Esophagus muscularis mucosa (tissue), 4 donors: Measurements from ENCODE around the gene SGK1. TPM values are rescaled to one million over a fixed set of nuclear protein-coding genes. Genes with fewer than 3 reads are reported as not detected.

Experiments used
- DNase-seq: peaks from one replicate; pipeline ENCODE4 v3.0.0-alpha.2; 2017; ENCODE audit errors: extremely low spot score
- H3K27ac ChIP-seq, 4 donors: fragments of 200-600 bp; sonication (generic); replicated peaks in 1 of 4; 1 replicate in 3 of 4; 2 replicates in 1 of 4; pipeline ENCODE4 v1.5.1; 2016 to 2019; ENCODE audit warnings: mild to moderate bottlenecking in 1 of 4
- H3K27me3 ChIP-seq, 4 donors: fragments of 200-600 bp; sonication (generic); one replicate each; pipeline versions ENCODE4 v1.5.1 to v1.6.0; 2016 to 2019
- H3K36me3 ChIP-seq, 4 donors: fragments of 200-600 bp; sonication (generic); one replicate each; pipeline ENCODE4 v1.5.1; 2016 to 2019
- H3K4me1 ChIP-seq, 4 donors: fragments of 200-600 bp; sonication (generic); one replicate each; pipeline ENCODE4 v1.5.1; 2016 to 2019
- H3K4me3 ChIP-seq, 4 donors: fragments of 200-600 bp; sonication (generic); 1 replicate in 2 of 4; 2 replicates in 2 of 4; pipeline ENCODE4 v1.5.1; 2016 to 2019; ENCODE audit warnings: mild to moderate bottlenecking in 4 of 4, moderate library complexity in 1 of 4
- H3K9me3 ChIP-seq, 4 donors: fragments of 200-600 bp; sonication (generic); 1 replicate in 3 of 4; 2 replicates in 1 of 4; pipeline ENCODE4 v1.5.1; 2016 to 2019
- EP300 ChIP-seq: sonication (generic); formaldehyde crosslinking; IDR thresholded peaks from one replicate; pipeline ENCODE4 v1.6.1; 2017; ENCODE audit warnings: antibody characterized with exemption
- POLR2A ChIP-seq: fragments of 450-650 bp; IDR thresholded peaks from one replicate; pipeline ENCODE4 v1.6.1; 2017; ENCODE audit warnings: antibody characterized with exemption, moderate library complexity, mild to moderate bottlenecking, low read depth
- POLR2AphosphoS5 ChIP-seq, 2 donors: sonication (generic); formaldehyde crosslinking; IDR thresholded peaks; one replicate each; pipeline ENCODE4 v1.6.1; 2017; ENCODE audit warnings: antibody characterized with exemption in 2 of 2
- WGBS: methylation state at CpG from one replicate; pipeline ENCODE4 v1.1.5; 2018; 5-methylcytosine and 5-hydroxymethylcytosine counted together
- intact Hi-C: fragments of 100-400 bp; cut with DNase I; formaldehyde crosslinking; loops from one replicate; pipeline ENCODE4 v1.15.1; 2023
- total RNA-seq, 4 donors: library from RNA; depleted of rRNA; stranded (reverse); fragments of >200 nt; gene quantifications; one replicate each; pipeline versions ENCODE4 v1.1.0 to v1.2.1, GENCODE V29; 2016
- TF ChIP-seq, protein P1 (sequence below), 3 experiments: fragments of 200-600 bp in 2 of 3; fragments of 450-650 bp in 1 of 3; sonication (generic) in 2 of 3; IDR thresholded peaks; one replicate each; pipeline ENCODE4 v1.5.1; 2017 to 2019; ENCODE audit warnings: antibody characterized with exemption in 3 of 3, mild to moderate bottlenecking in 2 of 3, moderate library complexity in 1 of 3

Gene SGK1
- total RNA-seq, 4 donors from 2014 or later: 30.7 to 52.8 (median 43.9) TPM

- no peak for DNase-seq
- WGBS: 80% methylated on average over 6 of the region's 6 CpGs
- H3K36me3 ChIP-seq: no peaks in the 10 kb centered on the region
- no peak overlapping the region for H3K27ac ChIP-seq
- no peaks in the 10 kb centered on the region for H3K4me1 ChIP-seq
- H3K4me3 ChIP-seq: no peak overlapping the region
- H3K9me3 ChIP-seq: no peaks in the 10 kb centered on the region
- intact Hi-C loops: no loop called here
- H3K27me3 ChIP-seq: no peaks in the 10 kb centered on the region
- TF ChIP-seq POLR2AphosphoS5 (IDR thresholded peaks at IDR 0.05) (no peak), POLR2A (no peak), EP300 (no peak)
- TF ChIP-seq, protein P1, sequence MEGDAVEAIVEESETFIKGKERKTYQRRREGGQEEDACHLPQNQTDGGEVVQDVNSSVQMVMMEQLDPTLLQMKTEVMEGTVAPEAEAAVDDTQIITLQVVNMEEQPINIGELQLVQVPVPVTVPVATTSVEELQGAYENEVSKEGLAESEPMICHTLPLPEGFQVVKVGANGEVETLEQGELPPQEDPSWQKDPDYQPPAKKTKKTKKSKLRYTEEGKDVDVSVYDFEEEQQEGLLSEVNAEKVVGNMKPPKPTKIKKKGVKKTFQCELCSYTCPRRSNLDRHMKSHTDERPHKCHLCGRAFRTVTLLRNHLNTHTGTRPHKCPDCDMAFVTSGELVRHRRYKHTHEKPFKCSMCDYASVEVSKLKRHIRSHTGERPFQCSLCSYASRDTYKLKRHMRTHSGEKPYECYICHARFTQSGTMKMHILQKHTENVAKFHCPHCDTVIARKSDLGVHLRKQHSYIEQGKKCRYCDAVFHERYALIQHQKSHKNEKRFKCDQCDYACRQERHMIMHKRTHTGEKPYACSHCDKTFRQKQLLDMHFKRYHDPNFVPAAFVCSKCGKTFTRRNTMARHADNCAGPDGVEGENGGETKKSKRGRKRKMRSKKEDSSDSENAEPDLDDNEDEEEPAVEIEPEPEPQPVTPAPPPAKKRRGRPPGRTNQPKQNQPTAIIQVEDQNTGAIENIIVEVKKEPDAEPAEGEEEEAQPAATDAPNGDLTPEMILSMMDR (IDR thresholded peaks at IDR 0.05): no peak
These were observed 14.0 kb downstream of the SGK1 start for GRCh38 chr6:134303891-134304290.

GRCh38 chr6:134299236-134299635, 18.7 kb downstream of the SGK1 start:
- no peak for TF ChIP-seq POLR2A
- TF ChIP-seq EP300: no peak
- WGBS: 89% methylated on average over 3 of the region's 3 CpGs
- no peak for DNase-seq
- peaks cover 5 to 12% (median 10%) of the 10 kb centered on the region in 4 donors for H3K4me1 ChIP-seq
- no peak overlapping the region for H3K27ac ChIP-seq
- no peaks in the 10 kb centered on the region for H3K9me3 ChIP-seq
- H3K27me3 ChIP-seq: no peaks in the 10 kb centered on the region
- intact Hi-C loops: no loop called here
- H3K36me3 ChIP-seq: no peaks in the 10 kb centered on the region
- no peak overlapping the region for H3K4me3 ChIP-seq

- H3K4me3 ChIP-seq: no peak overlapping the region
- 90% methylated on average over 6 of the region's 7 CpGs for WGBS
- H3K4me1 ChIP-seq: peaks cover 5 to 12% (median 10%) of the 10 kb centered on the region in 4 donors
- H3K27me3 ChIP-seq: no peaks in the 10 kb centered on the region
- TF ChIP-seq POLR2A (no peak), EP300 (no peak), POLR2AphosphoS5 (IDR thresholded peaks at IDR 0.05) (no peak)
- TF ChIP-seq, protein P1 (IDR thresholded peaks at IDR 0.05): no peak
- intact Hi-C loops: no loop called here
- H3K36me3 ChIP-seq: no peaks in the 10 kb centered on the region
- H3K9me3 ChIP-seq: no peaks in the 10 kb centered on the region
- DNase-seq: no peak
- H3K27ac ChIP-seq: no peak overlapping the region
These were observed 21.1 kb downstream of the SGK1 start for GRCh38 chr6:134296762-134297161.

GRCh38 chr6:134295953-134296553, 21.9 kb downstream of the SGK1 start:
- no peak for DNase-seq
- intact Hi-C loops: no loop called here
- Histone ChIP-seq H3K9me3 (no peaks in the 10 kb centered on the region), H3K36me3 (no peaks in the 10 kb centered on the region), H3K27me3 (no peaks in the 10 kb centered on the region), H3K27ac (peak overlapping the region in 3 of 4 donors; percentile 25 to 51 (median 40)), H3K4me1 (peaks cover 5 to 12% (median 10%) of the 10 kb centered on the region in 4 donors), H3K4me3 (no peak overlapping the region)
- WGBS: 35% methylated on average over 6 of the region's 6 CpGs
- TF ChIP-seq, protein P1 (IDR thresholded peaks at IDR 0.05): no peak
- peak in 1 of 2 donors; percentile 44 for TF ChIP-seq POLR2AphosphoS5 (IDR thresholded peaks at IDR 0.05)

GRCh38 chr6:134293659-134294161, 24.2 kb downstream of the SGK1 start:
- TF ChIP-seq EP300 (no peak), POLR2AphosphoS5 (IDR thresholded peaks at IDR 0.05) (no peak), POLR2A (no peak)
- TF ChIP-seq, protein P1 (IDR thresholded peaks at IDR 0.05): no peak
- no peaks in the 10 kb centered on the region for H3K27me3 ChIP-seq
- H3K27ac ChIP-seq: no peak overlapping the region
- H3K36me3 ChIP-seq: no peaks in the 10 kb centered on the region
- no peaks in the 10 kb centered on the region for H3K9me3 ChIP-seq
- 91% methylated on average over 3 of the region's 3 CpGs for WGBS
- DNase-seq: no peak
- no peak overlapping the region for H3K4me3 ChIP-seq
- intact Hi-C loops: no loop called here
- peaks cover 5 to 17% (median 16%) of the 10 kb centered on the region in 4 donors for H3K4me1 ChIP-seq
